ENCODE data around the gene FBXL15.
"Not testable (repeated sequence)": the region's sequence is repeated elsewhere in the genome, so short reads cannot be mapped to it uniquely, and the experiment has no call there.

FBXL15 gene

DNA sequence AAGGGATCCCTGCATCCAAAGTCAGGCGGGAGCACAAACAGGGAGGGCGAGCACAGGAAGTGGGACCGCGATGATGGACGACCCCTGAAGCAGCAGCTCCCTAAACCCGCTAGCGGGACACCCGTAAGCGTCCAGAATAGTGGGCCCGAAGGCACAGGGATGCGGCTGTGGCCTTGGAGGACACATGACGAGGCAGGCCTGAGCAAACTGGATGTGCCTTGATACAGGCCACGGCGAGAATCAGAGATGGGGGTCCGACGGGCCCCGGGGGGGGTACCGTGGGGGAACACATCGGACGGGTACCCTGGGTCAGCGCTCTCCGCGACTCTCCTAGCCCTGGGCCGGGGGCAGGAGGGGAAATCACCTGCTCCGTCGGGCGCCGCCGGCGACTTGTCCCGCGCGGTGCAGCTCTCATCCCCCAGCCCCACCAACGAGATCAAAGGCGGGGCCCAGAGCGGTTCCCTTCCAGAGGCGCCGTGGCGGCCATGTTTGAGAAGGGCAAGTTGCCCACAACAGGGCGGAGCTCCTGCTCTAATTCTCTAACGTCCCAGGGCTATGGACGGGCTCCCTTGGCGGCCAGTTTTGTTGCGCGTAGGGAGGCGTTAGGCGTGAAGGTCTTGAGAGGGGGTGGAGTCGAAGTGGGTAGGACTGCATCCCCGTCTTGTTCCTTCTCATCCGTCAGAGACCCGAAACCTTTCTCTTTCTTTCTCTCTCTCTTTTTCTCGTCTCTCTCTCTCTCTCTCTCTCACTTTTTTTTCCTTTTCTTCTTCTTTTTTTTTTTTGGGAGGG lies 11.7 kb downstream of the FBXL15 start, which contains the start of gene CUEDC2:
Gene CUEDC2, minus strand, starts transcription at position 413 of the 789 bp plus-strand sequence. CDS start 7,386 bp downstream, outside the sequence.
- DNase-seq: peak; percentile 98 to 99

DNA sequence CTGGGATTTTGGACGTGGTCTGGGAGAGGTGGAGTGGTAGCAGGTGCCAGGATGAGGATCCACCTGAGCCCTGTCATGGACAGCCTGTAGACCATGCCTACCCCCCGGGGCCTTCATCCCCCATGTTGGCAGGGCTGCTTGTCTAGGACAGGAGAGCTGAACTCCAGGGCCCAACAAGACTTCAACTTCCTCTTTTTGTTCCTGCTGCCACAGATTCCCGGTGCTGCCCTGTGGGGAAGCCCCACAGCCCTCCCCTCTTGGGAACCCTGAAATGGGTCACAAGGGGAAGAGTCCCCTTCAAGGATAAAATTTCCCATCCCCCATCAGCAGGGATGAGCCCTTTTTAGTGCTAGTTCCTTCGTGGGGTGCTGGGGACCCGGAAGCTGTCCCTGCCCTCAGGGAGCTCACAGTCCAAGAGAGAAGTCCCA lies 13.0 kb downstream of the FBXL15 start:
- DNase-seq: no peak

- DNase-seq: no peak
Measured at GRCh38 chr10:102434394-102435132, 13.9 kb downstream of the FBXL15 start.

GRCh38 chr10:102435133-102435497 lies 14.5 kb downstream of the FBXL15 start:
- DNase-seq: no peak

DNA sequence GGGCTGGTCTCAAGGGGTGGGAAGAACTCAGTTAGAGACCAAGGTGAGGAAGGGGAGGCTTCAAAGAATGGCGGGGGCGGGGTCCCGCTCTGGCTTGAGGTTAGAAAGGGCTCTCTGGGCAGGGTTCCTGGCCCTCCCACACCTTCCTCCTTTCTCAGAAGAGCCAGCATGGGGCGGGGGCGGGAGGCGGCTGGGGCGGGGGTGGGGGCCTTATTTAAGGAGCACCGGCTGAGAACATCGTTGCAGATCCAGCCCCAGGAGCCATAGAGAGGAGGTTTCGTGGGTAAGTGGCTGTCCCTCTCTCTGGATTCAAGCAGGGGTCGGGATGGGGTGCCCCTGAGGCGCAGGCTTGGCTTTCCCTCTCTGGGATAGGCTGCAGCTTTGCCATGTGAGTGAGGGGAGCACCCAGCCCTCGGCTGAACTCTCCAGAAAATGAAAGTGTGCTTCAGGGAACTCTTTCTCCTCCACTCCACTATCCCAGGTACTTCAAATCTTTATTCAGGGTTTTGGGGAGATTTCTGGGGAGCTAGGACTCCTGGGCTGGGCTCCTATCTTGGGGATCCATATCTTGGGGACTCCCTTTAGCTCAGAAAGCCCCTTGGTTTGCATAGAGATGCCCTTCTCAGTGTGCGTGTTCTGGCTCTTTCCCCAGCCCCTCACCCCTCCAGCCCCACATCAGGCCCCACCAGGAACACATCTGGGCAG lies 15.0 kb downstream of the FBXL15 start:
- peak; percentile 40 to 70 for DNase-seq

GRCh38 chr10:102436312-102436711 lies 15.7 kb downstream of the FBXL15 start:
- DNase-seq: no peak

DNA sequence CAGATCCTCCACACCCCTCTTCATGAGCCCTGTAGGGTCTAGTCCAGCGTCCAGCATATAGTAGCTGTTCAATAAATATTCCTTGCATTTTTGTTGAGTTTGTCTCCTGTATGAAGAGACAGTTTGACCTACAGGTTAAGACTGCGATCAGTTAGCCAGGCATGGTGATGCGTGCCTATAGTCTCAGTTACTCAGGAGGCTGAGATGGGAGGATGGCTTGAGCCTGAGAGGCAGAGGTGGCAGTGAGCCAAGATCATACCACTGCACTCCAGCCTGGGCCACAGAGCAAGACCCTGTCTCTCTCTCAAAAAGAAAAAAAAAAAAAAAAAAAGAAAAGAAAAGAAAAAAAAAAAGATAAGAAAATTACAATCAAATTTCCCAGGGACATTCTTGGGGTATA lies 16.9 kb downstream of the FBXL15 start:
- no peak for DNase-seq

DNA sequence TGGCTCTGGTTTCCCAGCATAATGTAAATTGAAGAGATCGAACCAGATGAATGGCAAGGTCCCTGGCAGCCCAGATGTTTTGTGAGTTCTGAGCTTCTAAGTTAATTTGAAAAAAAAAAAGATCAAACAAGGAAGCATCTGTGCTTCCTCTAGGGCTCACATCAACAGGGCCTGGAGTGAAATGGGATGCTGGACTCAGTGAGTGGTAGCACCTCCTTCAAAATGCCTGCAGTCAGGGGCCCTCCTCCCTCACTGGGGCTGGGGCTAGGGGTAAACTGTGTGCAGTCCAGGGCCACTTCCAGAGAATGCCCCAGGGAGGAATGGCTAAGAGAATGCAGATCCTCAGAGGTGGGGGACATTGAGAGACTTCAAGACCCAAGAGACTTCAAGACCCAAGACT lies 17.7 kb downstream of the FBXL15 start:
- no peak for DNase-seq

GRCh38 chr10:102444851-102445250 lies 24.2 kb downstream of the FBXL15 start:
- DNase-seq: no peak

DNA sequence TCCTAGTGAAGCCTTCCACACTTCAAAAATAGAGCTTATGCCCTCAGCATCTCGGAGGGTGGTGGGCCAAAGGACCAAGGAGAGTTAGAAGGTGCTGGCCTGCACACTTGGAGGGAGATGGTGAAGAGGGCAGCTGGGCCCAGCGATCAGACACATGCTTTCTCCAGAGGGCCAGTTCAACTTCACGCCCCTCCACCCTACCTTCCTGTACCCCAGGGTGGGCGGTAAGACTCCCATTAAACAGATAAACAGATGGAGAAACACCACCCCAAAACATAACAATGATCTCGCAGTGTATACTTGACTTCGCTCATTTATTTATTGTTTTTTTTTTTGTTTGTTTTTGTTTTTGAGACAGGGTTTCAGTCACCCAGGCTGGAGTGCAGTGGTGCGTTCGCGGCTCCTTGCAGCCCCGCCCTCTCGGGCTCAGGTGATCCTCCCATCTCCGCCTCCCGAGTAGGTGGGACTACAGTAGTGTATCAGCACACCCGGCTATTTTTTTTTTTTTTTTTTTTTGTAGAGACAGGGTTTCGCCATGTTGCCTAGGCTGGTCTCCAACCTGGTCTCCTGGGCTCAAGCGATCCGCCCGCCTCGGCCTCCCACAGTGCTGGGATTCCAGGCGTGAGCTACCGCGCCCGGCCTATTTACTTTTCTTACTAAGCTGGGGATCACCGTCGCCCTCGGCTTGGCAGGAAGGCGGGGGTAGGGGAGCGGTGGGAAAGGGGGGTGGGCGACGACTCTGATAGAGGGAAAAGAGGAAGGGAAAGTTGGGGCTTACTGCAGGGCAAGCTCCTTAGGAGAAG lies 28.9 kb downstream of the FBXL15 start:
- peak; percentile 86 to 88 for DNase-seq

DNA sequence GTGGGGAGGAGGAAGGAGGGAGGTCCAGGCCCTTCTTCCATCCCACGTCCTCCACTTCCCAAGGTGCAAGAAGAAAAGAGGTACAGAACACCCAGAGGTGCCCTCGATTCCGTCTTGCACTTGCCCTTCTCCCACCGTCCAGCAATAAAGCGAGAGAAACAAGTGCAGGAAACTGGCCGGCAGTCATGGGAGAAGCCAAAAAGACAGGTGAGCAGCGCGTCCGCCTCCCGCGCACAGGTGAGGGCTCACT lies 29.4 kb downstream of the FBXL15 start:
- no peak for DNase-seq

DNA sequence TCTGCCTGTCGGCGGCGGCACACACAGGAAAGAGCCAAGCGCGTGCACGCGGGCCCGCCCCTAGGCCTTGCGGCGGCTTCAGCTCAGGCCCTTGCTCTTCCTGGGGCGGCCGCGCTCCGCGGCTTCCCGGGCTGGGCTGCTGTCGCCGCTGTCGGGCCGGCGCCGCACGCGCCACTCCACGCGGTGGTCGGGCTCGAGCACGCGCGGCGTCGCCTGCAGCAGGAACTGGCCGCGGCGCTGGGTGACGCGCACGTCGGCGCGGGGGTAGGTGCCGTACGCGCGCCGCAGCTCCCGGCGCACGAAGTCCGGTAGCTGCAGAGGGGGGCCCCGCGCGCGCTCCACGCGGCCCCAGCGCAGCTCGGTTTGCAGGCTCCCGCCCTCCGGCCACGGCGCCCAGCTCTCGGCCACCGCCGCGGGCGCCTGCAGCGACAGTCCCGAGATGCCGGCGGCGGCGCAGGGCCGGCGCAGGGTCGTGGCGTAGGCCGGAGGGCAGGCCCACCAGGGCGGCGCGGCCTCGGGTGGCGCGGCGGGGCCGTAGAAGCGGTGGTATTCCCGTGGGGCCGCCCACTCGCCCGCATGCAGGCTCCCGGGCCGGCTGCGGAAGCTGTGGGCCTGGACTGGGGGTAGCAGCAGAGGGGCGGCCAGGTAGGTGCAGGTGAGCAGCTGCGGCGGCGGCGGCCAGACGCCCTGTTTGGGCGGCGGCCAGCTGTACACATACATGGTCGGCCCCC lies 29.9 kb downstream of the FBXL15 start:
- peak; percentile 80 to 85 for DNase-seq

DNA sequence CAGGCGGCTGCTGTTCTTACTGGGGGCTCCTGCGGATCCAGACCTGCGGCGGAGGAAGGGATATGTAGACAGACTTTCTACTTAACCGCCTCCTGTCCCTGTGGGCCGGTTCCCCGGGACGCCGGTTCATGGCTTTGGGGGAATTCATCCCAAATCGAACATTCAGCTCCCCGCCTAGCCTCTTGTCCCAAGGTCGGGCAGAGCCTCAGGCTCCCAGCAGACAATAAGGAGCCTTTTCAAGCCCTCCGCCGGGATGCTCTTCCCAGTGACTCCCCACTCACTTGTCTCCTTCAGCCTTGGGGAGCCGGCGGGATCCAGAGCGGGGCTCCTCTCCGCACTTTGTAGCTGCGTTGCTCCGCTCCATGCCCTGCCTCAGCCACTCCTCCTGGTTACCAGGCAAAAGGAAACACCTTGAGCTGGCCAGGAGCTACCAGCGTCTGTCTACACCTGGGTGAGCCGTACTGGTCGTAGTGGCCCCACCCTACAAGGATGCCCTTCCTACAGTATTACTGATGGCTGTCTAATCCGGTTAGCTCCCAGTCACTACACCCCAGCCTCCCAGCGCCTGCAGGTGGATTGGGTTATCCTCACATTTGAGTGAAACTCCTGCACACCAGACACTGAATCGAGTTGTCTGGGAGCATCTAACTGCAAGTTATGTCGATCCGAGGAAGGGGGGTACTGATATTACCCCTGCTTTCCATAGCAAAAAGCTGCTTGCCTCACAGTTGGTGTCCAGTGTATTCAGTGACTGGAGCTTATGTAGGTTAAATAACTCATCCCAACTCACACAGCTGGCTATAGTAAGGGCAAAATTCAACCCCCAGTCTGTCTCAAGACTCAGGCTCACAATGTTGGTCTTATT lies 30.7 kb downstream of the FBXL15 start, which contains the start of gene C10orf95:
Gene C10orf95, minus strand, starts transcription at position 439 of the 865 bp plus-strand sequence. CDS start 450 bp downstream, outside the sequence.
- DNase-seq: peak in 1 of 2 donors; percentile 31

DNA sequence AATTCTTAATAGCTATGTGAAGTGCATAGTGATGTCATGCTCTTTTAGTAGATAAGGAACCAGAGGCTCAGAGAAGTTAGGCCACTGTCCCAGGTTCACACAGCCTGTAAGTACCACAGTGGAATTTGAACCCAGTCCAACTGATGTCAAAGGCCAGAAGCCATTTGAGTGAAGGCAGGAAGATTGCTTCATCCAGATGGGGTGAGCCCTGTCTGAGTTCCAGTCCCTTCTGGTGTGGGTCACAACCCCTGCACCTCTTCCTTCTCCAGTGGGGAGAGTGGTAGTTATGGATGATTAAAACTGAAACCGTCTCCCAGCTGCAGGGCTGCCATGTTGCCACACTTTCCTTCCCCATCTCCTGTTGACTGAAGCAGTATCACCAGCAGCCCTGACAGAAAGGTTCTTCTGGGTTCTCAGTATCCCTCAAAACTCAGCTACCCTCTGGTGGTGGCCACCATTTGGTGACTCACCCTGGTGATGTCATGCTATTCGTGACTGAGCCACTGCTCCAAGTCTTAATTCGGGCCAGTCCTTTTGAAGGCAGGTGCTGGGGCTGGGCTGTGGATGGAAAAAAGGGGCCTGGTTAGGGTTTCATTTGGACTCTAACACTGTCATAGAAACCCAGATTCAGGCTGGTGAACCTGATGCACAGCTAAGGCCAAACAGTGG lies 32.2 kb downstream of the FBXL15 start:
- peak; percentile 70 to 77 for DNase-seq

DNA sequence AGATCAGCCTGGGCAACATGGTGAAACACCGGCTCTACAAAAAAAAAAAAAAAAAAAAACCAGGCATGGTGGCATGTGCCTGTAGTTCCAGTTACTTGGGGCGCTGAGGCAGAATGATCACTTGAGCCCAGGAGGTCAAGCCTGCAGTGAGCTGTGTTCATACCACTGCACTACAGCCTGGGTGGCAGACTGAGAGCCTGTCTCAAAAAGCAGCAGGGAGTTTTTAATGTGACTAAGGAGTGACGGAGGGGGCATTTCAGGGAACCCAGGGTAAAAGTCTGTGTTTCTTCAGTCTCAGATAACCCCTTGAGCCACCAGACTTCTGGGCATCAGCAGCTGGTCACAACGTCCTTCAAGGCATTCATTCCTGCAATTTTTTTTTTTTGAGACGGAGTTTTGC lies 32.9 kb downstream of the FBXL15 start:
- no peak for DNase-seq

GRCh38 chr10:102454662-102455487 lies 34.2 kb downstream of the FBXL15 start:
- DNase-seq: not testable (repeated sequence)

- DNase-seq: no peak
Measured at GRCh38 chr10:102455893-102456471, 35.3 kb downstream of the FBXL15 start.

DNA sequence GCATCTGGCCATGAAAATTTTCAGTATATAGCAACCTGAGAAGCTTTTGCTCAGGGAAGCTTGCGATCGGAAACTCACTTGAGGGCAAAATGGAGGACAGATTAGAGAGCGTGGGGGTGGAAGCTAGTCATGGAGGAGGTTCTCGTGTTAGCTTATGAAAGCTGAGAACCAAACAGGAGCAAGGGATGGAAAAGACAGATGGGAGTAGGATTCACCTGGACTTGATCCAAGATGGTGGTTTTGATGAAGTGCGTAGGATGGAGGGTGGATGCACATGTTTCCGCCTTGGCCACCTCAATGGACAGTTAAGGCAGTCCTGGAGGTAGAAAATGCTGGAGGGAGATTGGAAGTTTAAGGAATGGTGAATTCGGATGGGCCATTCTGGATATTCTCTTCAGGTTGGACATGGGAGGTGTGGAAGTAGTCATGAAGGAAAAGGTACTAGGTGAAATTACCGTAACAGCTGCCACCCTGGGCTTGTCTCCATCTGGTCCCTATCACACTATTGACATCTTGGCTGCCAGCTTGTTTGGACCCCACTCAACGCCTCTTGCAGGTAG lies 37.0 kb downstream of the FBXL15 start:
- no peak for DNase-seq

GRCh38 chr10:102458656-102459055 lies 38.0 kb downstream of the FBXL15 start:
- DNase-seq: no peak

All from stimulated activated CD4-positive, alpha-beta T cell treated with anti-CD3 and anti-CD28 coated beads, Interleukin-2, amount 100 ng/mL, for 24 hours (primary cell).